Endothelial cell of umbilical vein (primary cell): Measurements from ENCODE around the gene TSHB.

Experiments
- EZH2 ChIP-seq: IDR thresholded peaks from 2 replicates; pipeline ENCODE4 v1.6.1; 2012; ENCODE audit warnings: borderline replicate concordance, low read depth, mild to moderate bottlenecking, moderate library complexity, low read length, inconsistent platforms; ENCODE audit not compliant: severe bottlenecking
- MYC ChIP-seq: IDR thresholded peaks from one replicate; pipeline ENCODE4 v1.6.1; 2011; ENCODE audit warnings: mild to moderate bottlenecking, low read depth, low read length
- POLR2A ChIP-seq: IDR thresholded peaks from 2 replicates; pipeline ENCODE4 v1.6.1; 2012; ENCODE audit warnings: low read depth, mild to moderate bottlenecking, control low read depth, low read length
- POLR2AphosphoS5 ChIP-seq: IDR thresholded peaks from 2 replicates; pipeline ENCODE4 v1.6.1; 2012; ENCODE audit warnings: low read depth, mild to moderate bottlenecking, control low read depth, low read length, moderate library complexity; ENCODE audit not compliant: insufficient read depth
- TF ChIP-seq, protein P1 (sequence below), 2 donors: IDR thresholded peaks; 1 replicate in 1 of 2; 2 replicates in 1 of 2; pipeline ENCODE4 v1.5.1; 2011; ENCODE audit warnings: low read length in 2 of 2, mild to moderate bottlenecking in 2 of 2, moderate library complexity in 2 of 2, control low read depth in 1 of 2, inconsistent platforms in 1 of 2, low read depth in 1 of 2; ENCODE audit not compliant: insufficient read depth in 1 of 2; ENCODE audit errors: extremely low read depth in 1 of 2
- TF ChIP-seq, protein P2 (sequence below): IDR thresholded peaks from 2 replicates; pipeline ENCODE4 v1.6.1; 2011; ENCODE audit not compliant: insufficient read depth, insufficient read length

DNA sequence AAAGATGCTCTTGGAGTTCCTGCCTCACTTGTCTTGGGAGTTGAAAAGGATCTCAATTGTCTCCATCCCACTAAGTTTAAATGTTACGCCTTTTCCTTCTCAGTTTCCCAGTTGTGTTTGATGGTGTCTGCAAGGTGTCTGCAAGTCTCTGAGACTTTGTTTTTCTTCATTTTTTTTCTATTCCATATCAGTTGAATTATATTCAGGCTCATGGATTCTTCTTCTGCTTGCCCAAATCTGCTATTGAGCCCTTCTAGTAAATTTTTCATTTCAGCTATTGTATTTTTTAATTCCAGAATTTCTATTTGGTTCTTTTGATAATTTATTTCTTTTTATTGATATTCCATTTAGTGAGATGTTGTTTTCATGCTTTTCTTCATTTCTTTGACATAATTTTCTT is 47.4 kb upstream of the TSHB start:
- TF ChIP-seq EZH2 (no peak), POLR2AphosphoS5 (no peak), POLR2A (no peak), MYC (no peak)
- TF ChIP-seq, protein P1, sequence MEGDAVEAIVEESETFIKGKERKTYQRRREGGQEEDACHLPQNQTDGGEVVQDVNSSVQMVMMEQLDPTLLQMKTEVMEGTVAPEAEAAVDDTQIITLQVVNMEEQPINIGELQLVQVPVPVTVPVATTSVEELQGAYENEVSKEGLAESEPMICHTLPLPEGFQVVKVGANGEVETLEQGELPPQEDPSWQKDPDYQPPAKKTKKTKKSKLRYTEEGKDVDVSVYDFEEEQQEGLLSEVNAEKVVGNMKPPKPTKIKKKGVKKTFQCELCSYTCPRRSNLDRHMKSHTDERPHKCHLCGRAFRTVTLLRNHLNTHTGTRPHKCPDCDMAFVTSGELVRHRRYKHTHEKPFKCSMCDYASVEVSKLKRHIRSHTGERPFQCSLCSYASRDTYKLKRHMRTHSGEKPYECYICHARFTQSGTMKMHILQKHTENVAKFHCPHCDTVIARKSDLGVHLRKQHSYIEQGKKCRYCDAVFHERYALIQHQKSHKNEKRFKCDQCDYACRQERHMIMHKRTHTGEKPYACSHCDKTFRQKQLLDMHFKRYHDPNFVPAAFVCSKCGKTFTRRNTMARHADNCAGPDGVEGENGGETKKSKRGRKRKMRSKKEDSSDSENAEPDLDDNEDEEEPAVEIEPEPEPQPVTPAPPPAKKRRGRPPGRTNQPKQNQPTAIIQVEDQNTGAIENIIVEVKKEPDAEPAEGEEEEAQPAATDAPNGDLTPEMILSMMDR (IDR thresholded peaks at IDR 0.05; ENCODE audit: extremely low read depth in 1 of 2, insufficient read depth in 1 of 2, low read depth in 1 of 2, low read length in 2 of 2), result no peak
- TF ChIP-seq, protein P2, sequence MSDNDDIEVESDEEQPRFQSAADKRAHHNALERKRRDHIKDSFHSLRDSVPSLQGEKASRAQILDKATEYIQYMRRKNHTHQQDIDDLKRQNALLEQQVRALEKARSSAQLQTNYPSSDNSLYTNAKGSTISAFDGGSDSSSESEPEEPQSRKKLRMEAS, result no peak
